NCI-H460 (cell line): ENCODE measurements around the gene GLRX. TPM values are rescaled to one million over a fixed set of nuclear protein-coding genes. Genes with fewer than 3 reads are reported as not detected.
A peak's percentile ranks its signal among the peaks of the same experiment; 100 is the strongest.

ENCODE experiments used
- DNase-seq: peaks from one replicate; pipeline ENCODE4 v3.0.0-alpha.2; 2016; ENCODE audit warnings: low read depth; ENCODE audit errors: extremely low read depth
- total RNA-seq: library from RNA; depleted of rRNA; stranded (reverse); fragments of >200 nt; shearing (Covaris generic); gene quantifications from 2 replicates; pipeline ENCODE4 v1.2.3, GENCODE V29; 2014

The GLRX gene
- total RNA-seq, 1 experiment from 2014 or later = 470 TPM

- no peak for DNase-seq
These were observed 12.0 kb downstream of the GLRX start for GRCh38 chr5:95810305-95811125.

DNA sequence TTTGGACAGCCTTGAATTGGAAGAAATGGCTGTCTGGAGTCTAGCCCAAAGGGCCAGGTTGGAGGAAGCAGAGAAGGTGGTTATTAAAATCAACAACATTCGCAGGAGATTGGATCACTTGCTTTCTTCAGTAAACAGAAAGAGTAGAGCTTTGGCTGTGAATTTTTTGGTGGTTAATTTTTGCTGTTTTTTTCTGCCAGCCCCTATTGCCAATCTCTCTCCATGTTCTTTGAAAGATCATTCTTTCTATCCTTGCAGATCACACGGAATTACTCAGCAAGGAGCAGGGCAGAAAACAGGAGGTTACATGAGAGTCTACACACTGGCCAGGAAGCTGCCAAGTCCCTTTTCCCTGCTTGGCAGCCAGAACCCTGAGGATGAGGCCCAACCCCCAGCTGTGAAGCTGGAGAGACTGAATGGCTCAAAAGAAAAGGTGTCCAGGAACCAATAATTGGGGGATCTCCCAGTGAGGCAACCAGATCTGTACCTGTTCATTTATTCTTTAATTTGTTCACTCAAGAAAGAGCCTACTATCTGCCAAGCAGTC, 13.0 kb downstream of the GLRX start:
- DNase-seq = no peak

- DNase-seq = no peak
These were observed 13.7 kb downstream of the GLRX start for GRCh38 chr5:95808686-95809413.

DNA sequence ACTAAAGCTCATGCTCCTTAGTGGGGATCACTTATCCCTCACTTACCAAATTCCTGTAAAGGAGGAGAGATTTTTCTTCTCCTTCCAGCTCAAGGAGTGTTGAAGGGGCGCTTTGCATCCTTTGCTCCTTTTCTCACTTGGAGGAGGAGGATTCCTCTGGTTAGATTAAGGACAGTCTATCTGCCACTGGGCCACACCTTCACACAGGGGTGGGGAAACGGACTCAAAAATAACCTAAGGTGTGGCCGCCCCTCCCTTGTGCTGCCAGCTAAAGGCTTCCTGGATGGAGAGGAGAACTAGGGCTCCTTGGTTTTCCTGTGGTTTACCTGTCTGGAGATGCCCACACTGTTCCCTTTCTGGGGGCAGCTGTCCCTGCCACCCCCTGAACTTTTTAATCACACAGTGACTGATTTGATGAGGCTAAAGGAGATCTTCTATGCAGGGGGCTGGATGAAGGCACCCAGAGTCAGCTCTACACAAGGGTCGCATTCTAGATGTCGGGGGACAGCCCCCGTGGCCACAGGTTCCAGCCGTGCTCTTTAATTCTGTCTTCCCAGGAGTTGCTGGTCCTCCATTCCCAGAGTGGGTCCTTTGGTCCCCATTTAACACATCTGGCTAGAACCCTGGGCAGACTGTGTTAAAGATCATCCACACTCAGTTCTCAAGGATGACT, 14.4 kb downstream of the GLRX start:
- DNase-seq = no peak

DNA sequence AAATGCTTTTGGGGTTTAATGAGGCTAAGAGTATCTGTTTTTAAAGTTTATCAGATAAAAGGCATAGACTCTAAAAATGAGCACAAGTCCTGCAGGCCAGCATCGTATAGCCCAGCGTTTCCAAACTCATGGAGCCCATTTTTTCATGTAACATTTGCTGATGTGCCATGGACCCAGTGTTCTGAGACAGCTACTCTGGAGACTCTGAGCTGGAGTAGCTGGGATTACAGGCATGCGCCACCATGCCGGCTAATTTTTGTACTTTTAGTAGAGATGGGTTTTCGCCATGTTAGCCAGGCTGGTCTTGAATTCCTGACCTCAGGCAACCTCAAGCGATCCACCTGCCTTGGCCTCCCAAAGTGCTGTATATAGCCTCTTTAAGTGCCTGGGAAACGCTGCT, 15.8 kb downstream of the GLRX start:
- DNase-seq = no peak

DNA sequence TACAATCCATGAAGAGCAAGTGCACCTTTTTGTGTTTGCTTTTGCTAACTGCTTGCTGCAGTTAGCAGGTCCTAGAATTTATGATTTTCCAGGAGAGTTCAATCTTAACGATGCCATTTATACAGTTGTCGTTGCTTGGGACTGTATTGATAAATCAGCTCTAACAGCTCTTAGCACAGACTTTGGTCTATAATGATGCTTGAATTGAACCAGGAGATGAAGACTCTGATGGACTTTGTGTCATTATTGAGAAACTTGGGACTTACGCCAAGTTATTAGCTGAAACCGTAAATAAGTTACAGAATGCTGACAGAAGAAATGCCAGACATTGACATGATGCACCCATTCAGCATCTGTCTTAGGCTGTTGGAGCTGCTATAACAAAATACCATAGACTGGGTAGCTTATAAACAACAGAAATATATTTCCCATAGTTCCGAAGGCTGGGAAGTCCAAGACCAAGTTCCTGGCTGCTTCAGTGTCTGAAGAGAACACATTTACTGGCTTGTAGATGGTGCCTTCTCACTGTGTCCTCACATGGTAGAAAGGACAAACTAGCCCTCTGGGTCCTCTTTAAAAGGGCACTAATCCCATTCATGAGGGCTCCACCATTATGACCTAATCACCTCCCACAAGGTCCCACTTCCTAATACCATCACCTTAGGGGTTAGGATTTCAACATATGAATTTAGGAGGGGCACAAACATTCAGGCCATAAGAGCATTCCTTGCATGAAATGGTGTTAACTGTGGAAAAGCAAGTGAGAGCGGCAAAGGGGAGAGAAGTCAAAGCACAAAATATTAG, 17.6 kb downstream of the GLRX start:
- no peak for DNase-seq

GRCh38 chr5:95803271-95804148, 19.0 kb downstream of the GLRX start:
- DNase-seq = no peak

DNA sequence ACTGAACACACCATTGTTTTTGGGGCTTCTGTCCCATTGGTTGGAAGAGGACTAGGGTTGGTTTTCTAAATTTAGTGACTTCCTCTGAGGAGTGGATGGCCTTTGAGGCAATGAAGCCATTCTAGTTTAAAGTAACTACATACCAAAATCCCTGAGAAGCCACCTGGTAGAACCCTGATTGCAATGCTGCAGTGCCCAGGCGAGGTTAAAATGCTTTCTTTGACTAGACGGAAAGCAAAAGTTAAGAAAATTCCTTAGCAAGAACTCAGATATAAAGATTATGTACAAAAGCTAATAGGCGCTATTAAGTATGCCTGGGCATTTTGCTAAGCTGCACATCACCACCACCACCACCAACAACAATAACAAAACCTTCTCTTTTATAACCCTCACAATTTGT, 20.6 kb downstream of the GLRX start:
- no peak for DNase-seq

DNA sequence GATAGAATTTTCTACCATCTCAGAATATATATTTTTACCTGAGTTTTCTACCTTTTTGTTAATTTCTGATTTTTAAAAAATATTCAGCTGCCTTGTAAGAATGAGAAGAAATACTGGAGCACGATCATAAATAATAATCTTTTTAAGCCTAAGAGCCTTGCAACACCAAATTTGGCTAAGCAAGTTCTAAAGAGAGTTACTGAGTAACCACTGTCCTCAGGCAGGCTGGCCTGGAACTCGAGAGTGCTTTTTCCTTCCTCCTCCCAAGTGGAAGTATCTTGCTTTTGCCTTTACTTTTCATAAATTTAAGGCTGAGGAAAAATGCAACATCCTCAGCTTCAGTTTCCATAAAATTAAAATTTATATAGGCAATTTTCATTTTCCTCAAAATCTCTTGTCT, 21.0 kb downstream of the GLRX start:
- no peak for DNase-seq

GRCh38 chr5:95800553-95800952, 22.0 kb downstream of the GLRX start:
- no peak for DNase-seq

DNA sequence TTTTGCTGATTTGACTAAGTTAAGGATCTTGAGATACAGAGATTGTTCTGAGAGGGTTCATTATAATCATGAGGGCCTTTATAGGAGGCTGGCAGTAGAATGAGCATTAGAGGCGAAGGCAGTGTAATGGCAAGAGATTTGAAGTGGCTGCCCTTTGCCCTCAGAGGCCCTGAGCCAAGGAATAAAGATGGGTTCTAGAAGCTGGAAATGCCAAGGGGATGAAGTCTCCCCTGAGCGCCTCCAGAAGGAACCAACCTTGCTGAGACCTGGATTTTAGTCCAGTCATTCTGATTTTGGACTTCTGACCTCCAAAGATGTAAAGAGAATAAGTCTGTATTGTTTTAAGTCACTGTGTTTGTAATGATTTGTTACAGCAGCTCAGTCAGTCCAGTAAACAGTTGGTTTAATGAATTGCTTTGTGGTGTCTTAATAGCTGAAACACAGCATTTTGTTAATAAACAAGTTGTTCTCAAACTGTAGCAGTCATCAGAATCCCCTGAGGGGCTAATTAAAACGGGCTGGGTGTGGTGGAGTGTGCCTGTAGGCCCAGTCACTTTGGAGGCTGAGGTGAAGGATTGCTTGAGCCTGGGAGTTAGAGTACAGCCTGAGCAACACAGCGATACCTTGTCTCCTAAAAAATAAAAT, 23.2 kb downstream of the GLRX start:
- DNase-seq = no peak

DNA sequence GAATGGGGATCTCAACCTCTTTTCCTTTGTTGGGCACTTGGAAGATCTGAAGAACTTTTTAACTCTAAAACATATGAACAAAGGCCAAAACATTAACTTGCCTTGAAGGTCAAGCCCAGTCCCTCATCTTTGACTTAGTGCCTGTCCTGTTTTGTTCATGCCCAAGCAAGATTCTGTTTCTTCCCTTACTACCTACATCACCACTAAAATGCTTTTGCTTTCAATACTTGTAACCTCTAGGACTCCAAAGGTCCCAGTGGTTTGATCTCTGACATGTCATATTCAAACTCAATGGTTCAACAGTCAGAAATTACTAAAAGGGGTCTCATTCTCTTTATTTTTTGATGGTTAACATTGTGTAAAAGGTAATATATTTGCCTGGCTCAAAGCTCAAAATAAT, 24.0 kb downstream of the GLRX start:
- no peak for DNase-seq

GRCh38 chr5:95798048-95798447, 24.5 kb downstream of the GLRX start:
- DNase-seq = no peak

GRCh38 chr5:95797301-95797700, 25.2 kb downstream of the GLRX start:
- no peak for DNase-seq

GRCh38 chr5:95794070-95794516, 28.4 kb downstream of the GLRX start:
- DNase-seq = peak; percentile 53

DNA sequence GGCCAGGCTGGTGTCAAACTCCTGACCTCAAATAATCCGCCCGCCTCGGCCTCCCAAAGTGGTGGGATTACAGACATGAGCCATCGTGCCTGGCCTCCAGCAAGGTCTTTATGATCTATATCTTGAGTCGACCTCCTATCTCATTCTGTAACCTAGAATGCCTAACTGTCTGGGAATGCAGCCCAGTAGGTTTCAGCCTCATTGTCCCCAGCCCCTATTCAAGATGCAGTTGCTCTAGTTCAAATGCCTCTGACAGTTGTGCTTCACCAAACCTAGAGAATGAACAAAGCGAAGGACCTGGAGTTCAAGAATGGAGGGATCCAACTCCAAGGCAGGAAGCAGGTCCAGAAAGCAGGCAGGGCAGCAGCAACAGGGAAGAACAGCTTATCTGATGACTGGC, 30.8 kb downstream of the GLRX start:
- DNase-seq = no peak

DNA sequence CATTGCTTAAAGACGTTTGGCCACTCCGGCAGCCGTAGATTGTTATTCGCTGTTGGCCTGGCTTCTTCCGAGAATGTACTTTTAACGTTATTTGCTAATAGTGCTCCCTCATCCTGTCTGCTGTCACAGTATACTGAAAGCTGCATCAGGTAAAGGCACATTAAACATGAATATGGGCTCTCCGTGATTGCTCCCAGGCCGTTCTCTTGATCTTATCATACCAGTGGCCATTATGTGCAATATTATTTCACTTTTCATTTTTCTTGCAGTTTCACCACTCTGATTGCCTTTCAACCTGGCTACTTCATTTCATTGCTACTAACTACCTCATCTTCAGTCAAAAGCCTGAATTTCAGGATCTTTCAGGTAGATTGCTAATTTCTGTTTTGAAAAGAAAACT, 34.0 kb downstream of the GLRX start:
- DNase-seq = no peak

DNA sequence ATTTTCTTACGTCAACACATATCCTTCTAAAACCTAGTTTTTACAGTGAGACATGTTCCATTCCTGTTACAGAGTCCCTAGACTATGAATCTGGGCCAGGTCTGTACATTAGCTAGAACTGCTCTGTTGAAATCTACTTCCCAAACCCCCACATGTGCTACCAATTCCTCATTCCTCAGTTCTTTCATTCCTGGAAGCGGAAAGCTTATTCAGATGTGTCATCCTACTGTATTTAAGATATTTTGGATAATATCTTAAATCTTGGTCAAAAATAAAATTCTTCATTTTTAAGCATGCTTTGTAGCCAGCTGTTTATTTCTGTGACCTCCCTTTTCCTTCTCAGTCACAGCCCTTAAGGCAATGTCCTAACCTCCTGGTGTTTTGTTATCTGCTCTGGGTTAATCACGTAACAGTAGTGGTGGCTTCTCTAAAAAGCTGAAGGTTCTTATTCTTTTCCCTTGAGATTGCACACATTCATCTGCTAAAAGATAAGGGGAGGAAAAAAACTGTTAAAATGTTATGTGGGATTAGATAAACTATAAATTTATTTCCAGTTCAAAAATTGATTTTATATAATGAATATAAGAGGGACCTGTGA, 35.6 kb downstream of the GLRX start:
- DNase-seq = no peak
